Loucy (cell line): ENCODE data around the gene IGSF23.

Experiments
- H2AFZ ChIP-seq: fragments of 200-600 bp; sonication (generic); 2 replicates; pipeline ENCODE4 v1.6.0; 2016; ENCODE audit warnings: antibody characterized with exemption, mild to moderate bottlenecking, low read length, moderate library complexity
- H3F3A ChIP-seq: fragments of 200-600 bp; 2 replicates; pipeline ENCODE4 v1.6.0; 2016; ENCODE audit warnings: antibody characterized with exemption, low read depth, mild to moderate bottlenecking
- H3K27me3 ChIP-seq: fragments of 200-600 bp; sonication (generic); 2 replicates; pipeline ENCODE4 v1.6.1; 2014; ENCODE audit warnings: low read length, mild to moderate bottlenecking; ENCODE audit not compliant: insufficient read depth, poor library complexity, severe bottlenecking
- H3K36me3 ChIP-seq: fragments of 200-600 bp; sonication (generic); 2 replicates; pipeline ENCODE4 v1.6.1; 2016; ENCODE audit warnings: low read length; ENCODE audit not compliant: insufficient read depth
- H3K4me1 ChIP-seq: fragments of 200-600 bp; sonication (generic); 2 replicates; pipeline ENCODE4 v1.5.1; 2014; ENCODE audit warnings: low read length, mild to moderate bottlenecking; ENCODE audit not compliant: insufficient read depth, poor library complexity, severe bottlenecking
- H3K4me2 ChIP-seq: fragments of 200-600 bp; sonication (generic); 2 replicates; pipeline ENCODE4 v1.6.0; 2014; ENCODE audit warnings: antibody characterized with exemption, low read length, low read depth, mild to moderate bottlenecking; ENCODE audit not compliant: poor library complexity, severe bottlenecking
- H3K4me3 ChIP-seq: fragments of 200-600 bp; sonication (generic); 2 replicates; pipeline ENCODE4 v1.5.1; 2014; ENCODE audit warnings: low read length, mild to moderate bottlenecking, mixed read lengths; ENCODE audit not compliant: poor library complexity, severe bottlenecking
- H3K79me2 ChIP-seq: fragments of 200-600 bp; sonication (generic); 2 replicates; pipeline ENCODE4 v1.6.1; 2014; ENCODE audit warnings: low read length; ENCODE audit not compliant: insufficient read depth
- H3K9ac ChIP-seq: fragments of 200-600 bp; sonication (generic); 2 replicates; pipeline ENCODE4 v1.6.0; 2014; ENCODE audit warnings: mild to moderate bottlenecking, low read depth, low read length, moderate library complexity; ENCODE audit not compliant: poor library complexity, severe bottlenecking
- H3K9me2 ChIP-seq: fragments of 200-600 bp; sonication (generic); replicated peaks from 2 replicates; pipeline ENCODE4 v1.6.1; 2016; ENCODE audit warnings: low read depth, low read length, mixed read lengths
- H3K9me3 ChIP-seq: fragments of 200-600 bp; sonication (generic); 2 replicates; pipeline ENCODE4 v1.6.1; 2014; ENCODE audit warnings: mild to moderate bottlenecking, antibody characterized with exemption, low read length, low read depth; ENCODE audit not compliant: insufficient read depth
- H4K20me1 ChIP-seq: fragments of 200-600 bp; sonication (generic); 2 replicates; pipeline ENCODE4 v1.6.0; 2014; ENCODE audit warnings: antibody characterized with exemption, low read length, mild to moderate bottlenecking; ENCODE audit not compliant: insufficient read depth, poor library complexity, severe bottlenecking
- EZH2phosphoT487 ChIP-seq: fragments of 200-600 bp; IDR thresholded peaks from 2 replicates; pipeline ENCODE4 v1.6.1; 2018; ENCODE audit warnings: antibody characterized with exemption, mild to moderate bottlenecking, moderate library complexity, borderline replicate concordance
- TF ChIP-seq, protein P1 (sequence below): fragments of 200-600 bp; sonication (generic); conservative IDR thresholded peaks from 2 replicates; pipeline ENCODE4 v1.5.1; 2014; ENCODE audit warnings: mild to moderate bottlenecking, antibody characterized with exemption, low read length

IGSF23 gene

DNA sequence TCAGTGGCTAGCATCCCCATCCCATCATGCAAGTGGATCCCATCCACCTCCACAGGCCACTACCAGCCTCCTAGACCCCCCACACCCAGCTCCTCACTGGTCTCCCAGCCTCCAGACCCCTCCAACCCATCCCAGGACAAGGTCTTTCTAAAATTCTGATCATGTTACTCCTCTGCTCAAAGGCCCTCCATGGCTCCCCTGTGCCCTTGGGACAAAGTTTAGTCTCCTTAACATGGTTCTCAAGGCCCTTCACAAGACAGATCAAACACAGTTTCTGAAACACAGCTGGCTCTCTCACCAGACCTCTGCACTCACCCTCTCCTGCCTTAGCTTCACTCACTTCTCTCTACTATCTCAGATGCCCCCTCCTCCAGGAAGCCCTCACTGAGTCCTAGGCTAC is 67.2 kb downstream of the IGSF23 start:
- H3K4me2 ChIP-seq: no peak overlapping the region
- H2AFZ ChIP-seq: no peak overlapping the region
- H3K4me1 ChIP-seq: no peaks in the 10 kb centered on the region
- H4K20me1 ChIP-seq: no peaks in the 10 kb centered on the region
- no peaks in the 10 kb centered on the region for H3F3A ChIP-seq
- no peaks in the 10 kb centered on the region for H3K9me3 ChIP-seq
- H3K36me3 ChIP-seq: no peaks in the 10 kb centered on the region
- H3K9ac ChIP-seq: no peak overlapping the region
- no peaks in the 10 kb centered on the region for H3K9me2 ChIP-seq
- no peak for TF ChIP-seq EZH2phosphoT487
- TF ChIP-seq, protein P1, sequence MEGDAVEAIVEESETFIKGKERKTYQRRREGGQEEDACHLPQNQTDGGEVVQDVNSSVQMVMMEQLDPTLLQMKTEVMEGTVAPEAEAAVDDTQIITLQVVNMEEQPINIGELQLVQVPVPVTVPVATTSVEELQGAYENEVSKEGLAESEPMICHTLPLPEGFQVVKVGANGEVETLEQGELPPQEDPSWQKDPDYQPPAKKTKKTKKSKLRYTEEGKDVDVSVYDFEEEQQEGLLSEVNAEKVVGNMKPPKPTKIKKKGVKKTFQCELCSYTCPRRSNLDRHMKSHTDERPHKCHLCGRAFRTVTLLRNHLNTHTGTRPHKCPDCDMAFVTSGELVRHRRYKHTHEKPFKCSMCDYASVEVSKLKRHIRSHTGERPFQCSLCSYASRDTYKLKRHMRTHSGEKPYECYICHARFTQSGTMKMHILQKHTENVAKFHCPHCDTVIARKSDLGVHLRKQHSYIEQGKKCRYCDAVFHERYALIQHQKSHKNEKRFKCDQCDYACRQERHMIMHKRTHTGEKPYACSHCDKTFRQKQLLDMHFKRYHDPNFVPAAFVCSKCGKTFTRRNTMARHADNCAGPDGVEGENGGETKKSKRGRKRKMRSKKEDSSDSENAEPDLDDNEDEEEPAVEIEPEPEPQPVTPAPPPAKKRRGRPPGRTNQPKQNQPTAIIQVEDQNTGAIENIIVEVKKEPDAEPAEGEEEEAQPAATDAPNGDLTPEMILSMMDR: no peak
- no peaks in the 10 kb centered on the region for H3K27me3 ChIP-seq
- no peaks in the 10 kb centered on the region for H3K79me2 ChIP-seq
- no peak overlapping the region for H3K4me3 ChIP-seq

DNA sequence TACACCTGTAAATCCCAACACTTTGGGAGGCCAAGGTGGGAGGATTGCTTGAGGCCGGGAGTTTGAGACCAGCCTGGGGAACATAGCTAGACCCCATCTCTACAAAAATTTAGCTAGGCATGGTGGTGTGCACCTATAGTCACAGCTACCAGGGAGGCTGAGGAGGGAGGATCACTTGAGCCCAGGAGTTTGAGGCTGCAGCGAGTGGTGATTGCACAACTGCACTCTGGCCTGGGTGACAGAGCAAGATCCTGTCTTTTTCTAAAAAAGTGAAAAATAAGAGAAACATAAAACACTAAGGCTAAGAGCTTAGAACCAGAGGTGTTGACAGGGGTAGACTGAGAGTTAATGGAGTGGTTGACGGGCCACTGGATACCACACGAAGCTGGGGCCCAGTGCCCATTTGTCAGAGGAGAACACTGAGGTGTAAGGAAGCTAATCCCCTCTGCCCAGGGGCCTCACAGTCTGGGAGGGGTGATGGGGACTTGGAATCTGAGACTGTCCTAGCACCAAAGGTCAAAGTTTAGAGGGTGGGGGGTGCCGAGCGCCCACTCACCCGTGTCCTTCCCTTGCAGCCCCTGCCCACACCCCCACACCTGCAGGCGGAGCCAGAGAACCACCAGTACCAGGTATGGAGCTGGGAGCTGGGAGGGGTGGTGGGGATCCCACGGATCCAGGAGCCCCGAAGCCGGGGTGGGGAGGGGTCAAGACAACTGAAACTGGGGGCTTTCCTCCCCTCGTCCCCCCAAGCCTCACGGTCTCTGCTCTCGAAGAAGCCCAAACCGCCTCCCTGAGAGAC is 68.8 kb downstream of the IGSF23 start:
- no peak overlapping the region for H2AFZ ChIP-seq
- no peaks in the 10 kb centered on the region for H3K27me3 ChIP-seq

DNA sequence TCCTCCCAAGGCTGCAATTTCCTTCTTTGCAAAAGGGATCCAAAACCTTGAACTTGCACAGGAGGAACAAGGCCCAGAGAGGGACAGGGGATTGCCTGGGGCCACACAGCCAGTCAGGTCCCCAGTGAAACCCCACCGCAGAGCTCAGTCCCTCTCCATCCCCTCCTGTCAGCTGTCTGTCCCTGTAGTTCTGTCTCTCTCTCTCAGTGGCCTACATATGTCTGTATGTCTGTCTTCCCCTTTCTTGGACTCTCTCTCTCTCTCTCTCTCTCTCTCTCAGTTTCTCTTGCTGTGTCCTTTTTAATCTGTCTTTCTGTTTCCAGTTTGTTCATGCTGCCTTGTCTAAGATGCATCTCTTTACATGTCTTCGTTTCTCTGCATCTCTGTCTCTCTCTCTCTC is 69.4 kb downstream of the IGSF23 start:
- no peak for TF ChIP-seq EZH2phosphoT487
- TF ChIP-seq, protein P1: no peak
- Histone ChIP-seq H3K9ac (no peak overlapping the region), H3K27me3 (no peaks in the 10 kb centered on the region)

More for the DNA sequence above, 68.8 kb downstream of the IGSF23 start:
- Histone ChIP-seq H3K79me2 (no peaks in the 10 kb centered on the region), H3K4me2 (no peak overlapping the region), H4K20me1 (no peaks in the 10 kb centered on the region), H3K9me3 (no peaks in the 10 kb centered on the region), H3K4me3 (no peak overlapping the region), H3K36me3 (no peaks in the 10 kb centered on the region), H3K4me1 (no peaks in the 10 kb centered on the region), H3K9me2 (no peaks in the 10 kb centered on the region), H3F3A (no peaks in the 10 kb centered on the region), H3K9ac (no peak overlapping the region)
- no peak for TF ChIP-seq EZH2phosphoT487
- TF ChIP-seq, protein P1: no peak

More for the DNA sequence above, 69.4 kb downstream of the IGSF23 start:
- Histone ChIP-seq H3K4me3 (no peak overlapping the region), H3K36me3 (no peaks in the 10 kb centered on the region), H3K79me2 (no peaks in the 10 kb centered on the region), H3K4me2 (no peak overlapping the region), H4K20me1 (no peaks in the 10 kb centered on the region), H3K9me2 (no peaks in the 10 kb centered on the region), H3F3A (no peaks in the 10 kb centered on the region), H3K9me3 (no peaks in the 10 kb centered on the region), H2AFZ (peak overlapping the region; percentile 36), H3K4me1 (no peaks in the 10 kb centered on the region)
